ENCODE results near the gene LSM2. TPM values are rescaled to one million over a fixed set of nuclear protein-coding genes. Genes with fewer than 3 reads are reported as not detected.

Gene LSM2
- polyA plus RNA-seq (2012; ENCODE audit: insufficient read length, low read depth): 110 TPM

- TF ChIP-seq REST (IDR thresholded peaks at IDR 0.05; ENCODE audit: insufficient read depth in 1 of 2, low read depth in 2 of 2, low read length in 2 of 2) (no peak), SIN3A (IDR thresholded peaks at IDR 0.05; ENCODE audit: borderline replicate concordance, insufficient read depth, low read length) (no peak), TAF1 (IDR thresholded peaks at IDR 0.05; ENCODE audit: borderline replicate concordance, insufficient read depth, low read length) (no peak), POLR2AphosphoS5 (IDR thresholded peaks at IDR 0.05; ENCODE audit: low read depth, low read length) (peak; percentile 96), FOXP2 (optimal IDR thresholded peaks at IDR 0.05; ENCODE audit: borderline replicate concordance, extremely low read depth, extremely low read length, insufficient read depth) (peak; percentile 83)
Measured at GRCh38 chr6:31806470-31807272, at the start of gene LSM2. LSM2 (minus strand) TSS chr6:31806966; CDS start chr6:31806757, 209 bp downstream.

GRCh38 chr6:31851485-31851832, 44.7 kb upstream of the LSM2 start:
- TF ChIP-seq POLR2AphosphoS5 (IDR thresholded peaks at IDR 0.05; ENCODE audit: low read depth, low read length) (no peak), SIN3A (IDR thresholded peaks at IDR 0.05; ENCODE audit: borderline replicate concordance, insufficient read depth, low read length) (no peak), TAF1 (IDR thresholded peaks at IDR 0.05; ENCODE audit: borderline replicate concordance, insufficient read depth, low read length) (no peak), REST (IDR thresholded peaks at IDR 0.05; ENCODE audit: insufficient read depth in 1 of 2, low read depth in 2 of 2, low read length in 2 of 2) (no peak), FOXP2 (optimal IDR thresholded peaks at IDR 0.05; ENCODE audit: borderline replicate concordance, extremely low read depth, extremely low read length, insufficient read depth) (no peak)

GRCh38 chr6:31850765-31851484, 44.2 kb upstream of the LSM2 start:
- TF ChIP-seq SIN3A (IDR thresholded peaks at IDR 0.05; ENCODE audit: borderline replicate concordance, insufficient read depth, low read length) (no peak), TAF1 (IDR thresholded peaks at IDR 0.05; ENCODE audit: borderline replicate concordance, insufficient read depth, low read length) (no peak), REST (IDR thresholded peaks at IDR 0.05; ENCODE audit: insufficient read depth in 1 of 2, low read depth in 2 of 2, low read length in 2 of 2) (no peak), POLR2AphosphoS5 (IDR thresholded peaks at IDR 0.05; ENCODE audit: low read depth, low read length) (no peak), FOXP2 (optimal IDR thresholded peaks at IDR 0.05; ENCODE audit: borderline replicate concordance, extremely low read depth, extremely low read length, insufficient read depth) (no peak)

- TF ChIP-seq REST (IDR thresholded peaks at IDR 0.05; ENCODE audit: insufficient read depth in 1 of 2, low read depth in 2 of 2, low read length in 2 of 2) (no peak), POLR2AphosphoS5 (IDR thresholded peaks at IDR 0.05; ENCODE audit: low read depth, low read length) (no peak), TAF1 (IDR thresholded peaks at IDR 0.05; ENCODE audit: borderline replicate concordance, insufficient read depth, low read length) (no peak), FOXP2 (optimal IDR thresholded peaks at IDR 0.05; ENCODE audit: borderline replicate concordance, extremely low read depth, extremely low read length, insufficient read depth) (no peak), SIN3A (IDR thresholded peaks at IDR 0.05; ENCODE audit: borderline replicate concordance, insufficient read depth, low read length) (no peak)
Measured at GRCh38 chr6:31847276-31847978, 40.7 kb upstream of the LSM2 start.
